Fibroblast of skin of back (primary cell): Measurements from ENCODE around the gene RBM45.
"Not testable (repeated sequence)": the region's sequence is repeated elsewhere in the genome, so short reads cannot be mapped to it uniquely, and the experiment has no call there.

Experiments used
- DNase-seq: peaks from one replicate; pipeline ENCODE4 v3.0.0-alpha.2; 2013

RBM45 gene

GRCh38 chr2:178106053-178106452 is 6.2 kb upstream of the RBM45 start:
- no peak for DNase-seq

GRCh38 chr2:178108176-178108575 is 4.1 kb upstream of the RBM45 start:
- no peak for DNase-seq

GRCh38 chr2:178109813-178110212 is 2.4 kb upstream of the RBM45 start:
- DNase-seq: peak; percentile 42

GRCh38 chr2:178110681-178111080 is 1.6 kb upstream of the RBM45 start:
- DNase-seq: no peak

- no peak for DNase-seq
Measured at GRCh38 chr2:178111743-178112142, 494 bp upstream of the RBM45 start.

- no peak for DNase-seq
Measured at GRCh38 chr2:178114462-178114861, 2.2 kb downstream of the RBM45 start.

- no peak for DNase-seq
Measured at GRCh38 chr2:178115271-178115670, 3.0 kb downstream of the RBM45 start.

DNA sequence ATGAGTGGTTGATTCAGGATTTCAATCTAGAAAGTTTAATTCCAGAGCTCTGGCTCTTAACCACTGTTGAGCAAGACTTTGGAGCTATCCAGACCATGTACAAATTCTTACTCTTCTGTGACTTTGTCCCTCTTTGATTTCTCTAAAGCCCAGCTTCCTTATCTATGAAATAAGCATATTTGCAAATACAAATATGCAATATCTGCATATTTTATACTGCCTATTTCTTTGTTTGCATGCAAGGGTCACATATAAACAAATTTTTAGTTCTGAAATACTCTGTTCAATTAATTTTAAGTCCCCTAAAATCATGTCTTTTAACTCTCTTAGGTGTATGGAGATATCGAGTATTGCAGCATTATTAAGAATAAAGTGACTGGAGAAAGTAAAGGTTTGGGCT is 5.5 kb downstream of the RBM45 start:
- DNase-seq: no peak

- DNase-seq: no peak
Measured at GRCh38 chr2:178119179-178119922, 7.1 kb downstream of the RBM45 start.

DNA sequence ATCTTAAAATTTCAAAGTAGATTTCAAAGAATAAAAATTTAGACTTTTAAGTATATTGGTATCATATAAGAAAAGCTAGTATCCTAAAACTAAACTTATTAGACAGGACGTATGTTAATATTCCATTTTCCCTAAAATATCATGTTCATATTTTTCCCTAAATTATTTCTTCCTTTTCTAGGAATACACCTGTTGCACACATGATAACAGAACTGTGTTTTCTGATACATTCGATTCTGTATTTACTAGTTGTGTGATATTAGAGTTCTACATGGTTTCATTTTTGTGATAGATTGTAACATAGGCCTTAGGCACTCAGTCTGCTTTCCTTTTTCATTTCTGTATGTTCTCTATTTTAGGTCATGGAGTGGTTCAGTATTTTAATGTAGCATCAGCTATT is 10.9 kb downstream of the RBM45 start:
- DNase-seq: no peak

DNA sequence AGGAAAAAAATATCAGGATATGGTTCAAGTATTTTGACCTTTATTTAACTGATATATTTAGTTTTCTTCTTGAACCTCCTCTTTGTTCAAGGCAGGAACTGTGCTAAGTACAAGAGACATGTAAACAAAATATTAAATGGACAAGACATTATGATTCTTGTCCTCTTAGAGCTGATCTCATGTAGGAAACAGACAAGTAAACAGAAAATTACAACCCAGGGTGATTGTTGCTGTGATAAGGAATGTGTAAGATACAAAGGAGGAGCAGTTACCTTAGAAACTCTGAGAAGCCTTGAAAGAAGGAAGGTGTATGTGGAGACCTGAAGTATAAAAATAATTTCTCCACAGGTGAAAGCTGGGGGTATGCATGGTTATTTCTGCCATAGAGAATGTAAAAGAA is 12.9 kb downstream of the RBM45 start:
- no peak for DNase-seq

DNA sequence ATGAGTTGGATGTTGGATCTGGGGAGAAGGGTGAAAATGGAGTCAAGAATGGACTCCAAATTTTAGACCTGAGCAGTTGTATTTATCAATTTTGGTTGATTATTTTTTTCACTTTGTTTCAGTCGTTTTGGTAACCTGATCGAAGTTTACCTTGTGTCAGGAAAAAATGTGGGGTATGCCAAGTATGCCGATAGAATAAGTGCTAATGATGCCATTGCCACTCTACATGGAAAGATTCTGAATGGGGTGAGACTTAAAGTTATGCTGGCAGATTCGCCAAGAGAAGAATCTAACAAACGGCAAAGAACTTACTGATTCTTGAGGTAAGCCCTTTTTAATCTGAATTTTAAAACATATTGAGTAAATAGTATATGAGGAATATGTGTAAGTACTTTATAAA is 13.6 kb downstream of the RBM45 start:
- no peak for DNase-seq

GRCh38 chr2:178128836-178129630 is 16.8 kb downstream of the RBM45 start:
- no peak for DNase-seq

- DNase-seq: no peak
Measured at GRCh38 chr2:178136321-178137025, 24.2 kb downstream of the RBM45 start.

GRCh38 chr2:178142274-178143065 is 30.2 kb downstream of the RBM45 start:
- DNase-seq: no peak

- no peak for DNase-seq
Measured at GRCh38 chr2:178143481-178143880, 31.2 kb downstream of the RBM45 start.

- DNase-seq: no peak
Measured at GRCh38 chr2:178152033-178152432, 39.8 kb downstream of the RBM45 start.

GRCh38 chr2:178152542-178152941 is 40.3 kb downstream of the RBM45 start:
- DNase-seq: no peak

DNA sequence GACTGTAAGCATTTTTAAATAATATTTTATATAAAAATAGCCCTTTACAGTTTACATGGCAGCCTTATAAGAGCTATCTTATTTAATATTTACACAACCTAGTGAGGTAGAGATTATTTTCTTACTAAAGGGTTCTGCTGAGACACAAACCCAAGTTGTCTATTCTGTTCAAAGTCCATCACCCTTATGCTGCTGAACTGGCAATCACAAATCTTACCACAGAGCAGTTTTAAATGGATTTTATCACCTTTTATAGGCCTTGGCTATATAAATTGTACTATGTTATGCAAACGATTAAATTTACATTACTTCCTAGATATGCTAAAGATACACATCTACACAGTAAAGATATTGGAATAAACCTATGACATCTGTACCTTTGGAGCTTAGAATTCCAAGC is 40.7 kb downstream of the RBM45 start:
- DNase-seq: no peak

- not testable (repeated sequence) for DNase-seq
Measured at GRCh38 chr2:178153878-178154277, 41.6 kb downstream of the RBM45 start.

DNA sequence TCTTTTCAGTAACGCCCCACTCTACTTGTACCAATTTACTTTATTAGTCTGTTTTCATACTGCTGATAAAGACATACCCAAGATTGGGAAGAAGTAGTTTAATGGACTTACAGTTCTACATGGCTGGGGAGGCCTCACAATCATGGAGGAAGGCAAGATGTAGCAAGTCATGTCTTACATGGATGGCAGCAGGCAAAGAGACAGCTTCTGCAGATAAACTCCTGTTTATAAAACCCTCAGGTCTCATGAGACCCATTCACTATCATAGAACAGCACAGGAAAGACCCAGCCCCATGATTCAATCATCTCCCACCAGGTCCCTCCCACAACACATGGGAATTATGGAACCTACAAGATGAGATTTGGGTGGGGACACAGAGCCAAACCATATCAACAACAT is 43.3 kb downstream of the RBM45 start:
- DNase-seq: no peak

DNA sequence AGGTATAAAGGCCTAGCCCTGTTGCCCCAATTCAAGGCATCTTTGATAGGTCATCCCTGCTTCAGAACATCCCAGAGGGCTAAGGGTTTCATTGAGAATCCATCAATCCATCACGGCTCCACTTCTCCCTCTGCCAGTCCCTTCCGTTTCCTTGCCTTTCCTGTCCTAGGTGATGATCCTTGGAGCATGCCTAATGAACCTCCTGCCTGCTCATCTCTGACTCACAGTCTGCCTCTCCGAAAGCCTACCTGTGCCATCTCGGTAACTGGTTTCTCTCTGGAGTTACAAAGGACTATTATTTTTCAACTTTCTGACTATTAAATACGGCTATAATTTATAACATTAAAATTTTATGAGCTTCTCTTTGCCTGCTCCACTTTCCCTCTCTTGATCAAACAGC is 45.3 kb downstream of the RBM45 start:
- DNase-seq: no peak

- DNase-seq: no peak
Measured at GRCh38 chr2:178159966-178160365, 47.7 kb downstream of the RBM45 start.
